MM.1S (cell line): ENCODE data around the gene SAXO2.
"Not testable (repeated sequence)": the region's sequence is repeated elsewhere in the genome, so short reads cannot be mapped to it uniquely, and the experiment has no call there.

Source experiments
- CTCF ChIP-seq: fragments of 300-600 bp; sonication (generic); IDR thresholded peaks from 2 replicates; pipeline ENCODE4 v1.5.1; 2016; ENCODE audit warnings: antibody characterized with exemption, low read length, mixed read lengths
- EZH2 ChIP-seq: fragments of 300-600 bp; sonication (generic); optimal IDR thresholded peaks from 2 replicates; pipeline ENCODE3; 2017; ENCODE audit warnings: low read depth, mild to moderate bottlenecking, antibody characterized with exemption, low read length, mixed read lengths
- EZH2phosphoT487 ChIP-seq: fragments of 300-600 bp; sonication (generic); IDR thresholded peaks from 2 replicates; pipeline ENCODE4 v1.6.1; 2018; ENCODE audit warnings: antibody characterized with exemption, low read length

GRCh38 chr15:82317516-82317915 lies 54.9 kb downstream of the SAXO2 start:
- not testable (repeated sequence) for TF ChIP-seq EZH2, EZH2phosphoT487, CTCF
